Camera-type eye (tissue), 1 donor: ENCODE results near the gene C19orf18. TPM values are rescaled to one million over a fixed set of nuclear protein-coding genes. Genes with fewer than 3 reads are reported as not detected.

Source experiments
- total RNA-seq: library from RNA; depleted of rRNA; stranded (reverse); fragments of >200 nt; gene quantifications from one replicate; pipeline ENCODE4 v1.2.3, GENCODE V29; 2014

The C19orf18 gene
- total RNA-seq: 0.66 TPM

DNA sequence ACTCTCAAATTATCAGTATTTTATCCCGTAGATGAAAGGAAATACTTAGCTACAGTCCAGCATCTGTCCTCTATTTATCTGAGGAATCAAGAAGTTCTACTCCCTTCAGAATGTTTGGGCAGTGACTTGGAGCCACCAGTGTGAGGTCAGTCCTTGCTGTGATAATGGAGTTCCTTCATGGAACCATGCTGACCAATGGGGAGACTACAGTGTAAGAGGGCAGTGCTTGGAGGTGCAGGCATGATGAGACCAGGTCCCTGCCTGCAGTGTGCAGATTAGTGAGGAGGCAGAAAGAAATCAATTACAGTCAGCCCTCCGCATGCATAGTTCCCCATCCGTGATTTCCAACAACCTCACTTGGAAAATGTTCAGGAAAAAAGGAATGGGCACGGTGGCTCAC, at the start of gene C19orf18:
C19orf18 (minus strand) TSS at position 101 of the 400 bp plus-strand sequence. CDS start 102 bp downstream, outside the sequence.

DNA sequence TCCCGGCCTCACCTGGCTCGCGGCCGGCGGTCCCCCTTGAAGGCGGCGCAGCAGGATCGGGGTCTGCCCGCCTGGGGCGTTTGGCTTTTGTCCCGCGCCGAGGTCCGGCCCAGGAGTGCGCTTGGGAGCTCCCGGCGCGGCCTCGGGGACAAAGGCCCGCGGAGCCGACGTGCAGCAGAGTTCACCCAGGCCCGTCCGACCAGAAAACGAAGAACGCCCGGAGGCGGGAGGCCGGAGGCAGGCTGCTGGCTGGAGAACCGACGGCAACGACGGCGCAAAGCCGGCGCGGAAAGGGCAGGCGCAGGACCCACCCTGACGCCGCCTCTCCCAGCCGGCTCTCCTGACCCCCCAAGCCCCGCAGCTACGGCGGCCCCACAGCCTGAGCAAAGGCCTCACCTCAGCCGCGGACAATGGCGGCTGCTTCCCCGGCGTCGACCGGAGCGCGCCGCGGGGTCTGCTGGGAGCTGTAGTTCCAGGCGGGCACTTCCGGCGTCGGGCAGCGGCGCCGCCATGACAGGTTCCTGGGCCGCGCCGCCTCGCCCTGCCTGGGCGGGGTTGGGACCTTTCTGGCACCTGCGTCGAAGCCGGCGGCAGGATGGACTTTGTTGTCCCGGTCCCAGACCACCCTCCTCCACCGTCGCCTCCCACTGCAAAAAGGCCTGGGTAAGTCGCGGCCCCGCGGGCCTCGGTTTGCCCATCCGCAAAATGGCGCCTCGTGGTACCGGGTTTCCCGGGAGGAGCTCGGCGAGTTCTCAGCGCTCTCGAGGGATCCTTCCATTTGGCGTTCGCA, 28.2 kb upstream of the C19orf18 start, which contains the start of gene ZNF606:
ZNF606 (minus strand) TSS at position 437 of the 790 bp plus-strand sequence. CDS start 1,501 bp downstream, outside the sequence.

DNA sequence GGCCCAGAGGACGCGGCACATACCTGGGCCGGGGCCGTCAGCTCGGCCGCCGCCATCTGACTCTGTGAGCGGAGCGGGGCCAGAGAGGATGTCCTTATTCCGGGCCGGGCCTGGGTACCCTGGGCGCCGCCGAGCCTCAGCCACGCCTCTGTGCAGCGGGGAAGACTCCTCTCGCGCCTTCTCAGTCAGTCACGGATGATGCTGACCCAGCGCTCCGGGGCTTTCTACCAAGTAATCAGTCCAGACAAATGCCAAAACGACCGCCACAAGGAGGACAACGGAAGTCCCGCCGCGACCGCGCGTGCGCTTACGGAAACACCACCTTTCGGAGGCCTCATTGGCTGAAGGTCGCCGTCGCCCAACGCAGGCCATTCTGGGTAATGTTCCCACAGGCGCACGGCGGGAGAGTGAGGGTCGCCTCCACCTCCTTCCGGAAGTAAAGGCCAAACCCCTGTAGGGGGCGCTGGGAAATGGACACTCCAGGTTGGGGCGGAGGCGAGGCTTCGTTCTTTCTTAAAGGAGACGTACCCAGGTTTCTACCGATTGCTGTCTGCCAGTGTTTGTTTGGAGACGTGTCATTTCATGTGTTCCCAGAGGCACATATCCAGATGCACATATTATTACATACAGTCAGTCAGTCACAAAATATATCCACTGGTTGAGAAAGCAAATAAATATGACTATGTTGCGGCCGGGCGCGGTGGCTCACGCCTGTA, 26.8 kb downstream of the C19orf18 start, which contains the start of gene ZNF256:
ZNF256 (minus strand) TSS at position 288 of the 716 bp plus-strand sequence; CDS start at position 56, 232 bp downstream.

DNA sequence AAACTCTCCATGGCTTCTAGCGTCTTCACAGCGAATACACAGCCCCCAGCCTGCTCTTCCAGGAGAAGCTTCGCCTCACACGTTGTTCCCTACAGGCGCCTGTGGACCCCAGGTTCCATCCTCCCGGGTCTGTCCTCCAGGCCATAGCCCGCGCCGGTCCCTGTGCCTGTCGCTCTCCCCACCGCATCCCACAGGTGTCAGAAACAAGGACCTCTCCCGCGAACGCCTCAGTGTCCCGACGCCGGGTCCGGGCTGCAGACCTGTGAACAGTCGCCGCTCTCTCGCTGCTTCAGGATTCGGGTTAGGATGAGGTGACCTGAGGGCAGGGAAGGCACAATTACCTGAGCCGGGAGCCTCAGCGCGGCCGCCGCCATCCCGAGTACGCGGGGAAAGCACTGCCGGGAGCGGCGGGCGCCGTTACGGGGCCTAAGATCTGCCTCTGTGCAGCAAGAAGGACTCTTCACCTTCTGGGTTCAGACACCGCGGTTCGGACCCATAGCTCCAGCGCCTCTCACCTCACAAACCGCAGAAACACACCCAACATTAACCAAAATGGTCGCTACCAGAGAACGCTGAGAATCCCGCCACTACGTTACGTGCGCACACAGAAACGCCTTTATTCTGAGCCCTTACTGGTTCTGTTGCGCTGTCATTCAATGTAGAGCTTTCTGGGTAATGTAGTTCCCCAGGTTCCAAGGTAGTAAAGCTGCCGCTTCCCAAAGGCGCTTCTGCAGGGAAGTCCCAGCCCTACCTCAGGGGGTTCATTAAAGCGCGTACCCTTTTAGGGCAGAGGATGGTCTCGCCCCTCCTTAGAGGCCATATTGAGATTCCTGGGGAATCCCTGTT, 39.3 kb downstream of the C19orf18 start, which contains the start of gene ZNF418:
ZNF418 (minus strand) TSS at position 583 of the 846 bp plus-strand sequence. CDS start 1,580 bp downstream, outside the sequence.

DNA sequence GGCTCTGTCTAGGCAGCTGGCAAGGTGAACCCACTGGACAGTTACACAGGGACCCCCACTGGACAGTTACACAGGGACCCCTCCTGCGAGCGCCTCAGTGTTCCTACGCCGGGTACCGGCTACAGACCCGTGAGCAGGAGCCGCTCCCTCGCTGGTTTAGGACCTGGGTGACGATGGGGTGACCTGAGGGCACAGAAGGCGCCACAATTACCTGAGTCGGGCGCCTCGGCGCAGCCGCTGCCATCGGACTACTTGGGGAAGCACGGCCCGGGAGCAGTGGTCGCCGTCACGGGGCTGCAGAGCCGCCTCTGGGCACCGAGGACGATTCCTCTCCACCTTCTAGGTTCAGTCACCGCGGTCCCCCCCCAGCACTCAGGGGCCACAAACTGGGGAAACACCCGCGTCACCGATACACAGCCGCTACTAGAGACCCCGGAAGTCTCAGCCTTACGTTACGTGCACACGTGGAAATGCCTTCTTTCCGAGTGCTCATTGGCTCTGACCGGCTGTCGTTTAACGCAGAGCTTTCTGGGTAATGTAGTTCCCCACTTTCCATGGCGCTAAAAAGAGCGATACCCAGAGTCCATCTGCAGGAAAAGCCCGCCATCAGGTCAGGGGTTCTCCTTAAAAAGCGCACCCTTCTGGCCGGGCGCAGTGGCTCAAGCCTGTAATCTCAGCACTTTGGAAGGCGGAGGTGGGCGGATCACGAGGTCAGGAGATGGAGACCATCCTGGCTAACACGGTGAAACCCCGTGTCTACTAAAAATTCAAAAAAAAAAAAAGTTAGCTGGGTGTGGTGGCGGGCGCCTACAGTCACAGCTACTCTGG, 58.0 kb downstream of the C19orf18 start, which contains the start of gene ZNF417:
ZNF417 (minus strand) TSS at position 425 of the 828 bp plus-strand sequence; CDS start at position 244, 181 bp downstream.

Other genes with a start within 250 kb of the C19orf18 start
- gene ZNF671, start 246.9 kb downstream of the C19orf18 start, total RNA-seq: 27.8 TPM
- gene ZNF776, start 227.7 kb downstream of the C19orf18 start, total RNA-seq: 48.5 TPM
- gene ZNF586, start 204.9 kb downstream of the C19orf18 start, total RNA-seq: 46.6 TPM
- gene ZNF552, start 159.6 kb downstream of the C19orf18 start, total RNA-seq: 10.1 TPM
- gene ZNF587B, start 144.2 kb downstream of the C19orf18 start, total RNA-seq: 30.3 TPM
- gene ZNF587, start 124.7 kb downstream of the C19orf18 start, total RNA-seq: 65.3 TPM
- gene ZNF814, start 85.5 kb downstream of the C19orf18 start, total RNA-seq: 32.8 TPM
- 52.0 TPM for gene ZNF417, start 57.9 kb downstream of the C19orf18 start, total RNA-seq
- gene ZNF418, start 39.1 kb downstream of the C19orf18 start, total RNA-seq: 31.7 TPM
- gene ZNF256, start 26.8 kb downstream of the C19orf18 start, total RNA-seq: 19.6 TPM
- gene ZNF606, start 28.3 kb upstream of the C19orf18 start, total RNA-seq: 101 TPM
- 0.38 TPM for gene ZSCAN1, start 59.5 kb upstream of the C19orf18 start, total RNA-seq
- 25.1 TPM for gene ZNF135, start 84.7 kb upstream of the C19orf18 start, total RNA-seq
- gene ZSCAN18, start 123.7 kb upstream of the C19orf18 start, total RNA-seq: 140 TPM
- 30.3 TPM for gene ZNF329, start 176.3 kb upstream of the C19orf18 start, total RNA-seq
- 37.1 TPM for gene ZNF274, start 208.5 kb upstream of the C19orf18 start, total RNA-seq